BLaER1 treated with 17β-estradiol and CSF1 and Interleukin-3, amounts not matched to agents 10 nM and 100 nM (cell line): Measurements from ENCODE around the gene RNU2-1.

Experiments
- H3K27ac ChIP-seq, 11 experiments: shearing (Covaris generic); formaldehyde crosslinking; 2 replicates each; pipeline ENCODE4 v1.8.1; 2022
- H3K27me3 ChIP-seq, 11 experiments: shearing (Covaris generic); formaldehyde crosslinking; 2 replicates each; pipeline ENCODE4 v1.8.1; 2022
- H3K36me3 ChIP-seq, 11 experiments: shearing (Covaris generic); formaldehyde crosslinking; 2 replicates each; pipeline ENCODE4 v1.8.1; 2022
- H3K4me1 ChIP-seq, 10 experiments: shearing (Covaris generic); formaldehyde crosslinking; 2 replicates each; pipeline ENCODE4 v1.8.1; 2022
- H3K4me2 ChIP-seq, 11 experiments: shearing (Covaris generic); formaldehyde crosslinking; 2 replicates each; pipeline ENCODE4 v1.8.1; 2022
- H3K4me3 ChIP-seq, 10 experiments: shearing (Covaris generic); formaldehyde crosslinking; 2 replicates each; pipeline ENCODE4 v1.8.1; 2022
- H3K9ac ChIP-seq, 11 experiments: shearing (Covaris generic); formaldehyde crosslinking; 2 replicates each; pipeline ENCODE4 v1.8.1; 2022
- H3K9me3 ChIP-seq, 11 experiments: shearing (Covaris generic); formaldehyde crosslinking; replicated peaks in 1 of 11; 2 replicates each; pipeline ENCODE4 v1.8.1; 2022
- H4K20me1 ChIP-seq, 11 experiments: shearing (Covaris generic); formaldehyde crosslinking; 2 replicates each; pipeline ENCODE4 v1.8.1; 2022
- Cebpa-rat ChIP-seq, 11 experiments: shearing (Covaris generic); IDR thresholded peaks; 2 replicates each; pipeline ENCODE4 v1.8.1; 2022

Gene RNU2-1

DNA sequence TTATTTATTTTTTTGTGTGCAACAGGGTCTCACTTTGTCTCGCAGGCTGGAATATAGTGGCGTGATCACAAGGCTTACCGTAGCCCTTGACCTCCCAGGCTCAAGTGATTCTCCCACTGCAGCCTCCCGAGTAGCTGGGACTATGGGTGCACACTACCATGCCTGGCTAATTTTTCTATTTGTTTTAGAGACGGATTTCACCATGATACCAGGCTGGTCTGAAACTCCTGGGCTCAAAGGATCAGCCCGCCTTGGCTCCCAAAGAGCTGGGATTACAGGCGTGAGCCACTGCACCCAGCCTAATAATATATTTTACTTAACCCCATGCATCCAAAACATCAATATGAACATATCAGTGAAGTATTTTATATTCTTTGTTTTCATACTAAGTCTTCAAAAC, 7.4 kb downstream of the RNU2-1 start:
- Histone ChIP-seq H3K4me2 (no peak overlapping the region), H4K20me1 (peaks cover 0 to 56% (median 15%) of the 10 kb centered on the region in 11 experiments; a peak in 10 of 22 replicates), H3K36me3 (peaks cover 0 to 59% (median 42%) of the 10 kb centered on the region in 11 experiments; a peak in 16 of 22 replicates), H3K4me3 (no peak overlapping the region), H3K27ac (no peak overlapping the region), H3K9ac (no peak overlapping the region), H3K27me3 (no peaks in the 10 kb centered on the region), H3K9me3 (no peaks in the 10 kb centered on the region), H3K4me1 (peaks cover 13 to 24% (median 18%) of the 10 kb centered on the region in 10 experiments; a peak in 17 of 20 replicates)
- TF ChIP-seq Cebpa-rat (IDR thresholded peaks at IDR 0.05) = no peak

DNA sequence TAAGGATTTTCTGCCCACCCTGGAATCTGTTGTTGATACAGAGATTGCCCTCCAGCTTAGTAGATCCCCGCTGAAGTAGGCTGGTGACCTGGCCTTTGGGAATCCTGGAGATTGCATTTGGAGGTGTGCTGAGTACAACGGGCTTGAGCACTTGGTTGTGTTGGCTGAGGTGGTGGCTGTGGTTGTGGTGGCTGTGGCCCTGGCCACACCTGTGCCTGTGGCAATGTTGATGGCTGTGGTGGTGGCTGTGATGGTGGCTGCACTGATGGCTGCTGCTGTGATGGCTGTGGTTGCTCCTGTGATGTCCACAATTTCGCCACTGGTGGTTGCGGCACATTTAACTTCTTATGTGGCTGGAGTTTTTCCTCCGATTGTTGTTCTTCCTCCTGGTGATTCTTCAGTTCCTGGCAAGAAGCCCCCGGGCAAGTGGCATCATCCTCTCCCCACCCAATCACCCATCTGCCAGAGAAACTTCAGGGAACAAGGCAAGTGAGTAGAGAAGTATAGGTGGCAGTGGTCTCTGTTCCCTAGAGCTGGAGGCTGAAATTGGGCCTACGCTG, 9.6 kb downstream of the RNU2-1 start:
- Histone ChIP-seq H3K9me3 (no peaks in the 10 kb centered on the region), H3K4me3 (no peak overlapping the region), H3K4me2 (peak overlapping the region in 8 of 11 experiments; percentile 8 to 55 (median 40); a peak in 15 of 22 replicates), H4K20me1 (peaks cover 0 to 78% (median 31%) of the 10 kb centered on the region in 11 experiments; a peak in 11 of 22 replicates), H3K4me1 (peaks cover 21 to 45% (median 39%) of the 10 kb centered on the region in 10 experiments), H3K27ac (0 out of 22 replicates have a peak overlapping the region, but pooled peaks of 1 of the 11 experiments have one; percentile 1), H3K9ac (peak overlapping the region in 3 of 11 experiments; percentile 29 to 50 (median 32); a peak in 5 of 22 replicates), H3K27me3 (no peaks in the 10 kb centered on the region), H3K36me3 (peaks cover 0 to 81% (median 42%) of the 10 kb centered on the region in 11 experiments; a peak in 16 of 22 replicates)
- TF ChIP-seq Cebpa-rat (IDR thresholded peaks at IDR 0.05) = no peak

DNA sequence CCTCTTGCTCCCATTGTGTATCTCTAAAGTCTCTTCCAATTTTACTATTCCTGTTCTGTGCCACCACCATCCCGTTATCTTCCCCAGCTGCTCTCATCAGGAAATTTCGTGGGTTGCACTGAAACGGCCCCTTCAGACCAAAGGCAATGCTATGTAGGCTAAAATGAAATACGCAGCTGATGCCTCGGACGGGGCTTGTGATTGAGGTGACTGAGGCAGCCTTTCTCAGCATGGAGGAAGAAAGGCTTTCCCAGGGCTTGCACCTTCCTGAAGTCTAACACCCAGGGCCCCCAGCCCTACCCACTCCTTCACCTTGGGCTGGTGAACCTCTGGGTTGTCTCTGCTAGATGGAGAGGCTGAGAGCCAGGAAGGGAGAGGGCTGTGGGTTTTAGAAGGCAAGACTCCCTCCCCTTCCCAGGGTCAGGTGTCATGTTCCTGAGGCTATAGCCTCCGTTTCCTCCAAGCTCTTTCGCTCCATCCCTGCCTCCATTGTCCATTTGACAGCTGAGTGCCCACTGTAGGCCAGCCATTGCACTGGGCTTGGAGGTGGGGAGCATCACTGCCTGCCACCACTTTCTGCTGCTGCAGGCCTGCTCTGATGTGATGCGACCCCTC, 13.2 kb downstream of the RNU2-1 start:
- H3K36me3 ChIP-seq = peaks cover 14 to 98% (median 60%) of the 10 kb centered on the region in 11 experiments; a peak in 21 of 22 replicates
- no peaks in the 10 kb centered on the region for H3K27me3 ChIP-seq
- no peaks in the 10 kb centered on the region for H3K9me3 ChIP-seq
- no peak for TF ChIP-seq Cebpa-rat (IDR thresholded peaks at IDR 0.05)
- H4K20me1 ChIP-seq = peaks cover 0 to 98% (median 40%) of the 10 kb centered on the region in 11 experiments; a peak in 14 of 22 replicates
- no peak overlapping the region for H3K4me3 ChIP-seq
- H3K4me1 ChIP-seq = peaks cover 41 to 72% (median 55%) of the 10 kb centered on the region in 10 experiments
- H3K27ac ChIP-seq = no peak overlapping the region
- peak overlapping the region in 2 of 11 experiments; percentile 5 to 47; a peak in 2 of 22 replicates for H3K9ac ChIP-seq
- peak overlapping the region in 10 of 11 experiments; percentile 6 to 74 (median 60); a peak in 17 of 22 replicates for H3K4me2 ChIP-seq

DNA sequence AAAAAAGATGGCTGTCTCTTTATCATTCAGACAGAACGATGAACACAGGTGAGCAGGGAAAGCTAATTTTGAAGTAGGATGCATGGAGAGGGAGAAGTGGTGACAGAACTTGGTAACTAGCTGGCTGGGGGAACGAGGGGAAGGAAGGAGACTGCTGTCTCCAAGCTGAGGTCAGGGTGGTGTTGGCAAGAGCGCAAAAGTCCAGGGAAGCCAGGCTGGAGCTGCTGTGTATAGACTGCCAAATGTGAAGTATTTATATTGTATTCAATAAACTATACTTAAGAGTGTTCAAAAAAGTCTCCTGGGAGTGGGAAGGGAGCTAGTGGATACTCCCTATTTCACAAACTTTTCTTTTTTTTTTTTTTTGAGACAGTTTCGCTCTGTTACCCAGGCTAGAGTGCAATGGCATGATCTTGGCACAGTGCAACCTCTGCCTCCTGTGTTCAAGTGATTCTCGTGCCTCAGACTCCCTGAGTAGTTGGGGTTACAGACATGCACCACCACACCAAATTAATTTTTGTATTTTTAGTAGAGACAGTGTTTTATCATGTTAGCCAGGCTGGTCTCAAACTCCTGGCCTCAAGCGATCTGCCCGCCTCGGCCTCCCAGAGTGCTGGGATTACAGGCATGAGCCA, 13.9 kb downstream of the RNU2-1 start:
- no peak for TF ChIP-seq Cebpa-rat (IDR thresholded peaks at IDR 0.05)

DNA sequence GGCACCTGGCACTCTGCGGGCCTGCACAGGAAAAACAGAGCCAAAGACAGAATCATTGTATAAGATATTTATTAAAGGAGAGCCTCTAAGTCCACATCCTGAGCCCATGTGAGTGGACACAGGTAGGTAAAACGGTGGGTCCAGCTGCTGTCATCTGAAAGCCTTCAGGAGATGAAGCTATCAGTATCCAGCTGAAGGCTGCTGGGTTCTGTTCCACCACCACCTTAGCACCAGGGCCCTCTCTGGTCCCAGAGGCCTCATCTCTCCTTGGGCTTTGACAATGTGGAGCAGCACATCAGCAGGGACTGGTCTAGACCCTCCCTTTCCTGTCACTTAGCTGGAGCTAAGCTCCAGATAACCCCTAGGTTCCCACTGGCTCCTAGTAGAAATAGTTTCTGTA, 14.8 kb downstream of the RNU2-1 start:
- no peak for TF ChIP-seq Cebpa-rat (IDR thresholded peaks at IDR 0.05)
- peak overlapping the region in 7 of 11 experiments; percentile 13 to 70 (median 45); a peak in 6 of 22 replicates for H3K4me2 ChIP-seq
- no peaks in the 10 kb centered on the region for H3K9me3 ChIP-seq
- H3K27ac ChIP-seq = no peak overlapping the region
- H4K20me1 ChIP-seq = peaks cover 0 to 100% (median 40%) of the 10 kb centered on the region in 11 experiments; a peak in 14 of 22 replicates
- H3K9ac ChIP-seq = peak overlapping the region in 3 of 11 experiments; percentile 13 to 40 (median 34); a peak in 2 of 22 replicates
- H3K36me3 ChIP-seq = peaks cover 18 to 100% (median 64%) of the 10 kb centered on the region in 11 experiments; a peak in 21 of 22 replicates
- no peak overlapping the region for H3K4me3 ChIP-seq
- H3K27me3 ChIP-seq = no peaks in the 10 kb centered on the region
- H3K4me1 ChIP-seq = peaks cover 45 to 80% (median 56%) of the 10 kb centered on the region in 10 experiments

More for the DNA sequence above, 13.9 kb downstream of the RNU2-1 start:
- Histone ChIP-seq H3K27me3 (no peaks in the 10 kb centered on the region), H3K4me3 (no peak overlapping the region), H3K27ac (no peak overlapping the region), H3K9me3 (no peaks in the 10 kb centered on the region), H3K9ac (peak overlapping the region in 1 of 11 experiments; percentile 47; a peak in 2 of 22 replicates), H3K4me1 (peaks cover 41 to 78% (median 56%) of the 10 kb centered on the region in 10 experiments), H4K20me1 (peaks cover 0 to 100% (median 42%) of the 10 kb centered on the region in 11 experiments; a peak in 14 of 22 replicates), H3K4me2 (peak overlapping the region in 8 of 11 experiments; percentile 13 to 74 (median 68); a peak in 15 of 22 replicates), H3K36me3 (peaks cover 18 to 100% (median 64%) of the 10 kb centered on the region in 11 experiments; a peak in 21 of 22 replicates)

DNA sequence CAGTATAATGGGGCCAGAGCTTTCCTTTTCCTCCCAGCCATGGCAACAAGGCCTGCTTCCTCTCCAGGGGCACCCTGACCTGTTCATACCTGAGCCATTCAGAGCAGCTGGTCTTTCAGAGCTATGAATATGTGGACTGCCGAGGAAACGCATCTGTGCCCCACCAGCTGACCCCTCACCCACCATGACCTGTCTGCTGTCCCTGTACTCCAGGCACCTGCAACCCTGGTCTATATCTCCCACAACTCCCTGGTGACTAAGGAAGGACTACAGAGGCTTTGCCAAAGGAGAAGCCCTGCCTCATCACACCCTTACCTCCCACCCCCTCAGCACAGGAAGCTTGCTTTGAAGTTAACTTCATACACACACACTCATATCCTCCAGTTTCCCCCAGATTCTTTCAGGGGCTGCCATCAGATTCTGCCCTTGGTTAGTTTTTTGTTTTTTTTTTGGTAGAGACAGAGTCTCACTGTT, 16.1 kb downstream of the RNU2-1 start:
- TF ChIP-seq Cebpa-rat (IDR thresholded peaks at IDR 0.05) = no peak
- no peaks in the 10 kb centered on the region for H3K27me3 ChIP-seq
- H3K9ac ChIP-seq = peak overlapping the region in 2 of 11 experiments; percentile 31 to 40; a peak in 2 of 22 replicates
- peaks cover 0 to 100% (median 33%) of the 10 kb centered on the region in 11 experiments; a peak in 14 of 22 replicates for H4K20me1 ChIP-seq
- peaks cover 52 to 89% (median 63%) of the 10 kb centered on the region in 10 experiments for H3K4me1 ChIP-seq
- H3K27ac ChIP-seq = no peak overlapping the region
- H3K4me3 ChIP-seq = no peak overlapping the region
- H3K4me2 ChIP-seq = peak overlapping the region in 5 of 11 experiments; percentile 5 to 35 (median 26); a peak in 5 of 22 replicates
- peaks cover 18 to 97% (median 64%) of the 10 kb centered on the region in 11 experiments; a peak in 21 of 22 replicates for H3K36me3 ChIP-seq
- no peaks in the 10 kb centered on the region for H3K9me3 ChIP-seq

DNA sequence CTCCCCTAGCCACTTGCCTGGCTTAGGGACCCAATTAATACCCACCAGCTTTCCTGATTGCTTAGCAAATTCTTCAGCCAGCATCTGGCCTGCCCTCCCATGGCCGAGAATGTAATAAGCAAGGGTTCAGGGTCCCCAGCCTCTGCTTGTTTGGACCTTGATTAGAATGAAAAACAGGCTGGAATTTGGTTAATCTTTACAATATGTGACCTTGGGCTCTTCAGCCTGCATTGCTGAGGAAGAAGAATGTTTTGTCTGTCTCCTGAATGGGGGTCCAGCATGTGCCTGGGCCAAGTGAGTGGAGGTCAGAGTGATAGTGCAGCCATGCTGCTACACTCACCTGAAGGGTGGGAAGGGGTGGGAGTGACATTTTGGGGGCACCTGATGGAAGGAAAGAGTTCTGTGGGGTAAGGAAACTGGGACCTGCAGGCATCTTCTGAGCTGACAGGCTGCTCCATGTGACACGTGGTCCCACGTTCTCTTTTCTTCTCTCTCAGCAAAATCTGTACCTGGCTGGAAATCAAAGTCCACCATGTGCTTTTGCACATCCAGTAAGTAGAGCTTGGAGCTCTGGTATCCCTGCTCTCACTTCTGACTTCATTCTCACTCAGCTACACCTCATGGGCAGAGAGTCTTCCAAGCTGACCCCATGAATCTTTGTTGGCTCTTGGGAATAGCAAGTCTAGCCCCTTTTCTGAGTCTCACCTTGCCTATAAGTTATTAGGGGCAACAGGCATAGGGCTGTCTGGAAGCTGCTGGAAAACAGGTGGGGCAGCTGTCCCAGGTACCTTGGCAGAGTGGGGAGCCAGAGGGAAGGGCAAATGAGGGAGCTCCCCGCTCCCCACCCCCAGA, 16.8 kb downstream of the RNU2-1 start:
- Histone ChIP-seq H3K4me1 (peaks cover 54 to 89% (median 64%) of the 10 kb centered on the region in 10 experiments), H3K4me2 (peak overlapping the region in 6 of 11 experiments; percentile 1 to 100 (median 64); a peak in 9 of 22 replicates), H3K27me3 (no peaks in the 10 kb centered on the region), H3K9ac (peak overlapping the region in 2 of 11 experiments; percentile 31 to 40; a peak in 2 of 22 replicates), H3K9me3 (no peaks in the 10 kb centered on the region), H4K20me1 (peaks cover 0 to 93% (median 33%) of the 10 kb centered on the region in 11 experiments; a peak in 14 of 22 replicates), H3K36me3 (peaks cover 18 to 90% (median 58%) of the 10 kb centered on the region in 11 experiments; a peak in 21 of 22 replicates), H3K4me3 (no peak overlapping the region), H3K27ac (no peak overlapping the region)
- TF ChIP-seq Cebpa-rat (IDR thresholded peaks at IDR 0.05) = no peak
